ENCODE results near the gene MRPL44. TPM values are rescaled to one million over a fixed set of nuclear protein-coding genes. Genes with fewer than 3 reads are reported as not detected.
"Not testable (repeated sequence)": the region's sequence is repeated elsewhere in the genome, so short reads cannot be mapped to it uniquely, and the experiment has no call there.

Gene MRPL44
- total RNA-seq, 1 donor from 2014 or later = 24.6 TPM

DNA sequence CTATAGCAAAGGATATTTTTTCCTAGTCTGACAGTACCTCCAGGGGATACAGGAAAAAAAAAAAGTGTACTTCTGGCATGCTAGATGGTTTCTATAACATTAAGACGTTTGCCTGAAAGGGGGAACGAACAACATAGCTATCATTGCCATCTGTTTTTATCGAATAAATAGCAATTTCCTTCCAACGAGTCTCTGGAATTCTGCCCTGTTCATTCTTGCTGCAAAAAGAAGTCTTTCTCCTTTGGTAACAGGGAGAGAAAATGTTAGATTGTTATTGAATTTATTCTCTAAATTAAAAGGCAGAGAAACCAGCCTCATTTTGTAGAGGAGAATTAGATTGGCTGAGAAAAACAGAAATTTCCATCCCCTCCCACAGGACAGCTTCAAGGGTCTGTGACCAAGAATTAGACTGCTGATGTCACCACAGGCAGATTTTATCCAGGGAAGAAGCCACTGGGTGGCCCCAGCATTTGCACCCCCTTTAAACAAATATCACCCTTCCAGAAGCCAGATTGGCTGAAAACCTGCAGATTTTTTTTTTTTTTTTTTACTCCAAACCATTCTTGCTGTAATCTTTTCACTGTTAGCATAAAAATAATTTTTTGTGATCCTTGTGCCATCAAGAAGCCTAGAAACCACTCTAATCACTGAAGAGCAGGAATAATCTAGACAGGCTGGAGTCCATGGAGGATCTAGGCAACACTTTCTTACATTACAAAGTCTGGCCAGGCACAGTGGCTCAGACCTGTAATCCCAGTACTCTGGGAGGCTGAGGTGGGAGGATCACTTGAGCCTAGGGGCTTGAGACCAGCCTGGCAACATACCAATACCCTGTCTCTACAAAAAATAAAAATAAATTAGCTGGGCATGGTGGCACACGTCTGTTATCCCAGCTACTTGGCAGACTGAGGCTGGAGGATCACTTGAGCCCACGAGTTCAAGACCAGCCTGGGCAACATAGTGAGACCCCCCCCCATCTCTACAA lies 24.2 kb upstream of the MRPL44 start:
- Mint-ChIP-seq H3K9me3 (ENCODE audit: low read depth) (no peaks in the 10 kb centered on the region), H3K4me3 (ENCODE audit: unreplicated experiment) (no peak overlapping the region), H3K27ac (ENCODE audit: unreplicated experiment) (peak overlapping the region; percentile 75), H3K27me3 (ENCODE audit: low read depth) (no peaks in the 10 kb centered on the region), H3K36me3 (ENCODE audit: low read depth) (no peaks in the 10 kb centered on the region), H3K4me1 (ENCODE audit: low read depth) (peaks cover 74% of the 10 kb centered on the region)
- TF ChIP-seq, protein P1, sequence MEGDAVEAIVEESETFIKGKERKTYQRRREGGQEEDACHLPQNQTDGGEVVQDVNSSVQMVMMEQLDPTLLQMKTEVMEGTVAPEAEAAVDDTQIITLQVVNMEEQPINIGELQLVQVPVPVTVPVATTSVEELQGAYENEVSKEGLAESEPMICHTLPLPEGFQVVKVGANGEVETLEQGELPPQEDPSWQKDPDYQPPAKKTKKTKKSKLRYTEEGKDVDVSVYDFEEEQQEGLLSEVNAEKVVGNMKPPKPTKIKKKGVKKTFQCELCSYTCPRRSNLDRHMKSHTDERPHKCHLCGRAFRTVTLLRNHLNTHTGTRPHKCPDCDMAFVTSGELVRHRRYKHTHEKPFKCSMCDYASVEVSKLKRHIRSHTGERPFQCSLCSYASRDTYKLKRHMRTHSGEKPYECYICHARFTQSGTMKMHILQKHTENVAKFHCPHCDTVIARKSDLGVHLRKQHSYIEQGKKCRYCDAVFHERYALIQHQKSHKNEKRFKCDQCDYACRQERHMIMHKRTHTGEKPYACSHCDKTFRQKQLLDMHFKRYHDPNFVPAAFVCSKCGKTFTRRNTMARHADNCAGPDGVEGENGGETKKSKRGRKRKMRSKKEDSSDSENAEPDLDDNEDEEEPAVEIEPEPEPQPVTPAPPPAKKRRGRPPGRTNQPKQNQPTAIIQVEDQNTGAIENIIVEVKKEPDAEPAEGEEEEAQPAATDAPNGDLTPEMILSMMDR (IDR thresholded peaks at IDR 0.05) = no peak
- no peak for DNase-seq (ENCODE audit: low spot score)

DNA sequence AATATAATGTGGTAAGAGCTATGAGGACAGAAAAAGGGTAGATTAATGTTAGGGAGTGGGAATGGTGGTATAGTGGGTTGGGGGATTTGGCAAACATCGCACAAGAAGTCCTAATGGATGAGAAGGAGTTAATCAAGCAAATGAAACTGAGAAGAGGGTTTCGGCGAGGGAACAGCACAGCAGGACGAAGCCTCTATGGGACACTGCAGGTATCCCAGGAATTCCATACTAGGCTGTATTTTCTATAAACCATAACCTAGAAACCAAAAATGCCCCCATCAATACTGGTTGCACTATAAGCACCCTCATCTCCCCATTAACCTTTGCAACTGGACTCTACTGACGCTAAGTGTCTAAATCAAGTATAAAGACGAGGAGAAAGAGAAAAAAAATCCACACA lies 22.4 kb upstream of the MRPL44 start:
- H3K4me1 Mint-ChIP-seq (ENCODE audit: low read depth) = peaks cover 82% of the 10 kb centered on the region
- no peaks in the 10 kb centered on the region for H3K27me3 Mint-ChIP-seq (ENCODE audit: low read depth)
- TF ChIP-seq, protein P1 (IDR thresholded peaks at IDR 0.05) = no peak
- H3K36me3 Mint-ChIP-seq (ENCODE audit: low read depth) = no peaks in the 10 kb centered on the region
- DNase-seq (ENCODE audit: low spot score) = no peak
- H3K9me3 Mint-ChIP-seq (ENCODE audit: low read depth) = no peaks in the 10 kb centered on the region
- no peak overlapping the region for H3K4me3 Mint-ChIP-seq (ENCODE audit: unreplicated experiment)
- H3K27ac Mint-ChIP-seq (ENCODE audit: unreplicated experiment) = peak overlapping the region; percentile 60

DNA sequence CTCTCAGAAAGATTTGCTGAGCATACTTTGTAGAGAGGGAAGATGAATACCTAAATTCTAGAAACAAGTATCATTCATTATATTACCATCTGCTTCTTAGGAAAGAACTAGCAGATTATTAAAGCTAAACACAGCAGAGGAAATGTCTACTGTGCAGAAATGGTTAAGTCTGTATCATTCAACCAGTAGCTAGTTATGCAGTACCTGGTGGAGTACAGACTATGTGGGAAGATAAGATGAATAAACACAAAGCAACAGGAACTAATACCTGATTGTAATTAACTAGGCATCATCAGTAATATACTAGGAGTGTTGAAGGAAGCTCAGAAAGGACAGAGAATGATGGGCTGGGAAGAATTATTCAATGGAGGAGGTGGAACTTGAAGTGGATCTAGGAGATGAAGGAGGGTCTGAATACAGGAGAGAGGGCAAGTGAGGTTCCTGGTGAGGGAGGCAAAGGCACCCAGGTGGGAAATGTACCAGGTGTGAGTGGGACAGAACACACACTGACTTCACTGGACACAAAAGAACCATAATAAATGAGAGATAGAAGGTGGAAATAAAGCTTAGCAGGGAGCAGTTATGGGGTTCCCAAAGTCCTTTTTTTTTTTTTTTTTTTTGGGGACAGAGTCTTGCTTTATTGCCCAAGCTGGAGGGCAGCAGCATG lies 21.7 kb upstream of the MRPL44 start:
- Mint-ChIP-seq H3K9me3 (ENCODE audit: low read depth) (no peaks in the 10 kb centered on the region), H3K4me1 (ENCODE audit: low read depth) (peaks cover 75% of the 10 kb centered on the region), H3K27ac (ENCODE audit: unreplicated experiment) (no peak overlapping the region), H3K27me3 (ENCODE audit: low read depth) (no peaks in the 10 kb centered on the region), H3K4me3 (ENCODE audit: unreplicated experiment) (no peak overlapping the region), H3K36me3 (ENCODE audit: low read depth) (no peaks in the 10 kb centered on the region)
- DNase-seq (ENCODE audit: low spot score) = no peak
- TF ChIP-seq, protein P1 (IDR thresholded peaks at IDR 0.05) = no peak

DNA sequence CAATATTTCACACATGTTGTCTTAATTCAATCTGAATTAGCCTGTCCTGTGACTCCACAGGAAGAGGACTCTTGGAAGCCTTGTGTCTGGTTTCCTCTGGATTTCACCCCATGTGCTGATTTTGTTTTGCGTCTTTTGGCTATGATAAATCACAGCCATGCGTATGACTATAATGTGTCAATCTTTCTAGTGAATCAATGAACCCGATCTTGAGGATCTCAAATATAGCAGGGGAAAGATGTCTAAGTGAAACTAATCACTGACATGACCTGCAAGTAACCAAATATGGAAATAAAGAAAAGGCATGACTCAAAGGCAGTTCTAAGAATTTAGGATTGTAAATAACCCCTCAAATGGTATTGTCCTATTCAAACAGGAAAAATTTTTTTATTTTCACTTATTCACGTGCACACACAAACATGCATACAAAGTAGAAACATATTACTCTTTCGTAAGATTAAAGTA lies 20.4 kb upstream of the MRPL44 start:
- H3K27ac Mint-ChIP-seq (ENCODE audit: unreplicated experiment) = no peak overlapping the region
- TF ChIP-seq, protein P1 (IDR thresholded peaks at IDR 0.05) = no peak
- no peaks in the 10 kb centered on the region for H3K27me3 Mint-ChIP-seq (ENCODE audit: low read depth)
- peaks cover 3% of the 10 kb centered on the region for H3K9me3 Mint-ChIP-seq (ENCODE audit: low read depth)
- no peak for DNase-seq (ENCODE audit: low spot score)
- peaks cover 2% of the 10 kb centered on the region for H3K36me3 Mint-ChIP-seq (ENCODE audit: low read depth)
- peaks cover 77% of the 10 kb centered on the region for H3K4me1 Mint-ChIP-seq (ENCODE audit: low read depth)
- H3K4me3 Mint-ChIP-seq (ENCODE audit: unreplicated experiment) = no peak overlapping the region

DNA sequence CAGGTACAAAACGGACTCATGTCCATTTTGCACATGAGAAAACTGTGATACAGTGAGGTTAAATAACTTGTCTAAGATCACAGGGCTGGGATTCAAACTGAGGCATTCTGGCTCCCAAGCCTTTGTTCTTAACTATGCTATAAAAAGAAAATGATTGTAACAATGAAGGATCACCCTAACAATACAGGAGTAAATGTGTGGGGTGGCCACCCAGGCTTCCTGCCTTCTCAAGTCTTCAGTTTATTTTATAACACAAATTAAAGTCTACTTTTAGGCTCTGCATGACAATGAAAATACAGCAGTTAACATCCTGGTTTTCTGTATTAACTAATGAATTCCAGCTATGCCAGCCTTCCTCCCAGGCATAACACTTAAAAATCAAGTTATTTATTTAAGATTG lies 19.7 kb upstream of the MRPL44 start:
- DNase-seq (ENCODE audit: low spot score) = no peak
- H3K27me3 Mint-ChIP-seq (ENCODE audit: low read depth) = no peaks in the 10 kb centered on the region
- peaks cover 2% of the 10 kb centered on the region for H3K36me3 Mint-ChIP-seq (ENCODE audit: low read depth)
- H3K4me1 Mint-ChIP-seq (ENCODE audit: low read depth) = peaks cover 77% of the 10 kb centered on the region
- H3K27ac Mint-ChIP-seq (ENCODE audit: unreplicated experiment) = no peak overlapping the region
- TF ChIP-seq, protein P1 (IDR thresholded peaks at IDR 0.05) = no peak
- no peak overlapping the region for H3K4me3 Mint-ChIP-seq (ENCODE audit: unreplicated experiment)
- peaks cover 3% of the 10 kb centered on the region for H3K9me3 Mint-ChIP-seq (ENCODE audit: low read depth)

DNA sequence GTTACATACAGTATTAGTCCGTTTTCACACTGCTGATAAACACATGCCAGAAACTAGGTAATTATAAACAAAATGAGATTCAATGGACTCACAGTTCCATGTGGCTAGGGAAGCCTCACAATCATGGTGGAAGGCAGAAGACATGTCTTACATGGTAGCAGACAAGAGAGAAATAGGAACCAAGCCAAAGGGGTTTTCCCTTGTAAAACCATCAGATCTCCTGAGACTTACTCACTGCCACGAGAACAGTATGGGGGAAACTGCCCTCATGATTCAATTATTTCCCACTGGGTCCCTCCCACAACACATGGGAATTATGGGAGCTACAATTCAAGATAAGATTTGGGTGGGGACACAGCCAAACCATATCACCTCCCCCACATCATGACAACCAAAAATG lies 17.8 kb upstream of the MRPL44 start:
- H3K27me3 Mint-ChIP-seq (ENCODE audit: low read depth); H3K36me3 Mint-ChIP-seq (ENCODE audit: low read depth); DNase-seq (ENCODE audit: low spot score); H3K9me3 Mint-ChIP-seq (ENCODE audit: low read depth); H3K4me3 Mint-ChIP-seq (ENCODE audit: unreplicated experiment): not testable (repeated sequence)
- peaks cover 71% of the 10 kb centered on the region for H3K4me1 Mint-ChIP-seq (ENCODE audit: low read depth)
- peak overlapping the region; percentile 54 for H3K27ac Mint-ChIP-seq (ENCODE audit: unreplicated experiment)

All from chondrocyte (in vitro differentiated cells).